GM19099 (cell line): Measurements from ENCODE around the gene ENPP3.

ENCODE experiments used
- POLR2A ChIP-seq: IDR thresholded peaks from 3 replicates; pipeline ENCODE4 v1.6.1; 2011; ENCODE audit warnings: low read depth; ENCODE audit not compliant: insufficient read length; ENCODE audit errors: extremely low read depth

Gene ENPP3

DNA sequence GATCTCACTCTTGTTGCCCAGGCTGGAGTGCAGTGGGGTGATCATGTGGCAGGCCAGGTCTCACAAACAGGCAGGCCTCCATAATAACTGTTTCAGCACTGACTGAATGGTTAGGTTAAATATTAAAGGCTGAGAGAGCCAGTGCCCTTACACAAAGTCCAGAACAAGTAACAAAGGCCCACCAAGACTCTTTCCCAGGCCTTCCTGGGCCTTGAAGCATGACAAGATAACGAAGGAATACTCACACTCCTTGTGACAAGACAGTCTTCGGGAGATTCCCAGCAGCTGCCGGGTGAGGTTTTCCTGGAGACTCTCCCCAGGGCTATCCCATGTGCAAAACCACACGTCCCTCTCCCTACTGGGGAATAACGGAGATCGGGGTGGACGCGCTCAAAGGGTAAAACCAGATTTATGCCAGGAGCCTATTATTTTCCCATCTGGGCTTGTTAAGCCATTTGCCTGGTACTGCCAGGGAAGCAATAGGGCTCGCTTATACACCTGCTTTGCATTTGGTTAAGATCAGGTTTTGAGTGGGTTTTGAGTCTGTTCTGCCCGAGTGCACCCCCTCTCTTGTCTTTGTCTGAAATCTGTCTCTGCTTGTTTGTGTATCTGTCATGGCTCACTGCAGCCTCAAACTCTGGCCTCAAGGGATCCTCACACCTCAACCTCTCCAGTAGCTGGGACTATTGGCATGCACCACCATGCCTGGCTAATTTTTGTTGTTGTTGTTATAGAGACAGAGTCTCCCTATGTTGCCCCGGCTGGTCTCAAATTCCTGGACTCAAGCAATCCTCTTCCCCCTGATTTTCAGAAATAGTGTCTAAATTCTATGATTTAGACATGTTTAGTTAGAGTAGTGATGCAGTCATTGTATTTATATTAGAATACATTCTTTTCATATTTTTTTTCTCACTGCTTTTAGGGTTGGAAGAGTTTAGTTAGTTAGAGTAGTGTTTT lies 1.4 kb upstream of the ENPP3 start:
- TF ChIP-seq POLR2A: no peak

DNA sequence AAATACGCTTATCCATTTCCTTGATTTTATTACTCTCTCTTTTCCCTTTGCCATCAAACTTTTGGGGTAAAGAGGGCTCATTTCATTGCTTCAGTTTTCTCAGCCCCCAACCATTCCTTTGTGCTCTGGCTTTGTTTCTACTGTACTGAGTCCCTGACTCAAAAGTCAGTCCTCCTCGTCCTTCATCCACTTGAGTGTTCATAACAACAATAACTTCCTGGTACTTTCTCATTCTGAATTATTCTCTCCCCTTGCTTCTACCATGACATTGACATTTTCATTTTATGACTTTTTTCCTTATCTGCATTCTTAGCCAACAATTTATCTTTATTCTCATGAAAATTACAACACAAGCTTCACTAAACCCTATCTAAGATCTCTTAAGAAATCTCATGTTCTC lies 911 bp downstream of the ENPP3 start:
- TF ChIP-seq POLR2A: no peak

DNA sequence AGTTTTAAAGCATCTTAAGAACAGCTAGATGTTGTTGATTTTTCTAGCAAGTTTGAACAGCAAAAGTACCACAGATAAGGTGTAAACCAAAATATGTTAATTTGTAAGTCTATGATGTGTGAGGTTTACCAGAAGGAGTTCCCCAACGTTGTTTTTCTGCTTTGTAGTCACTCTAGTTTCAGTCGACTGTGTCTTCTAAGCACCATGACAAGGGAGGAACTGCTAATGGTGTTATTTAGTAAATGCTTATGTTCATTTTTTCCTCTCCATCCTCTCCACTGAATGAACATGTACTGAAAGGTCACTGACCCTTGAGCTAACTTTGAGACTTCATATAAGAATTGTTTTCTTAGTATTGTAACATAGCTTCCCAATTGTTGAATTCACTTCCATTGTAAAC lies 3.0 kb downstream of the ENPP3 start:
- no peak for TF ChIP-seq POLR2A

DNA sequence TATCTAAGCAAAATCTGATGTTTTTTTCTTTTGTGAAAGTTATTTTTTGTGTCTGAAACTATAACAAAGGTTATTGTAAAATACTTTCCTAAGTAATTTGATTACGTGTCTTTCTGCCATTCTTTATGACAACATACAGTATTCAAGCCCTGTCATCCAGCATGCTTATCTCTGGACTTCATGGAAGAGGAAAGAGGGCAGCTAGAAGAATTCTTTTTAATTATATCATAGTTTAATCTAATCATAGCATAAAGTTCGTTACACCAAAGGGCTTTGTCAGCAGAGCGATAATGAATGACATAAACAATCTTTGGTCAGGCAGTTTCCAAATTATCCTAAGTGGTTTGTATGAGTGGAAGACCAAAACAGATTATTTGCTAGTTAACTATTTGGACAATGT lies 3.5 kb downstream of the ENPP3 start:
- TF ChIP-seq POLR2A: no peak

DNA sequence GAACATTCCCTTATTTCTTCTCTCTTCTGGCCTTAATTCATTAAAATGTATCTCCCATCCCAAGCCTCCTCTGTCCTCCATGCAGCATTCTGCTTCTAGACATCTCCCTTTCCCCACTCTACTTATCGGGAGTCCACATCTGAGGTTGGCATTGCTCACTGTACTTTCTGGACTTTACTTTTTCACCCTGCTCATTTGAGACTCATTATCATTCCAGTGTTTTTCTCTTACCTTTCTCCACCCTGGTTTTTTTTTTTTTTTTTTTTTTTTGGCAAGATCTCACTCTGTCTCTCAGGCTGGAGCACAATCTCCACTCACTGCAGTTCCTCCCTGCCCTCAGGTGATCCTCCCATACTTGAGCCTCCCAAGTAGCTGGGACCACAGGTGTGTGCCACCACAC lies 4.5 kb downstream of the ENPP3 start:
- no peak for TF ChIP-seq POLR2A

DNA sequence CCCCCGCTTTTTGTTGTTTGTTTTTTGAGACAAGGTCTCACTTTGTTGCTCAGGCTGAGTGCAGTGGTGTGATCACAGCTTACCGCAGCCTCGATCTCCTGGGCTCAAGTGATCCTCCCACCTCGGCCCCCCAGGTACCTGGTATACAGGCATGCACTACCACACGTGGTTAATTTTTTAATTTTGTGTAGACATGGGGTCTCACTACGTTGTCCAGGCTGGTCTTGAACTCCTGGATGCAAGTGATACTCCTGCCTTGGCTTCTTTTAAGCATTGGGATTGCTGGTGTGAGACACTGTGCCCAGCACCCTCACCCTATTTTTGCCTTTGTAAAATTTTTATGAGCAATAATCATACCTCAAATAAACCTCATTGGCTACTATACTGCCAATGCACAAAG lies 5.5 kb downstream of the ENPP3 start:
- TF ChIP-seq POLR2A: no peak

DNA sequence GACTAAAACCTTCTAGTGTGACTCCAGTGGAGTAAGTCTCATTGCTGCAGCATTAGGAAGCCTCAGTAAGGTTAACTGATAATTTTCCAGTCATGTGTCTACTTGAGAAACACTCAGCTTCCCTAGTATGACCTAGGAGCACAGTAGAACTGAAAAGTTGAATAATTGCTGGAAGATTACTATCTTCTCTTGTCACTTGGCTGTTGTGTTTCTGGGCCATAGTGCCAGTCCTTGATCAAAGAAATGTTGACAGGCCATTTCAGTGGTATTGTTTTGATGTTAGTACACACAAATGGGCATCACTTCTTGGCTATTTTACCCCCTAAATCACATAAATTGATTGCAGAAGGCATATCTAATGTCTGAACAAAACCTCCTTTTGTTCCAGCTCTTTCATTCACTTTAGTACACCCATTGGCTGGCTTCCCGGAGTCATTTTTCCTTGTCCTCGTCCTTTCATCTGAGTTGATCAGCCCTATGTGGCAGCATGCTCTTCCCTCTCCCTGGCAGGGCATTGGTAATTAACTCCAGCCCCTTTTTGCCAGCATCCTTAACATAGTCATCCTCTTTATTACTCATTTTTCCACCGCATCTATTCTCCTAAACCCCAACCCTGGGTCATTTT lies 6.0 kb downstream of the ENPP3 start:
- no peak for TF ChIP-seq POLR2A

DNA sequence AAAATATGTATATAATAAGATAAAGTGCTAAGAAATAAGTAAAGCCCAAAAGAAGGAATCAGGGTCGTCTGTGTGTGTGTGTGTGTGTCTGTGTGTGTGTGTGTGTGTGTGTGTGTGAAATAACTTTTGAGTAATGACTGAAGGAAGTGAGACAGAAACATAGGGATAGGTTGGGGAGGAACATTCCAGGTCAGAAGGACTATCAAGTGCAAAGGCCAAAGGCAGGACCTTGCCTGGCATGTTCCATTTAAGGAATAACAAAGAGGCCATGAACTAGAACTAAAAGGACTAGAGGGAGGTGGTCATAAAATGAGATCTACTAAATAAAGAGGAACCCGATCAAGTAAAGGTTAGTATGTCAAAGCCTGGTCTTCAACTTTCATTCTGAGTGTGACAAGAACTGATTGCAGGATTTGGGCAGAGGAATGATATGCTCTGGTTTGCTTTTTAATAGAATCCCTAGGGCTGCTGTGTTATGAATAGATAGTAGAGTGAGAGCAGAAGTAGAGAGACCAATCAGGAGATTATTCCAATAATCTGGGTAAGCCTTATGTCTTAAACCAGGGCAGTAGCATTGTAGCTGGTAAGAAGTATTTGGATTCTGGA lies 6.9 kb downstream of the ENPP3 start:
- no peak for TF ChIP-seq POLR2A

DNA sequence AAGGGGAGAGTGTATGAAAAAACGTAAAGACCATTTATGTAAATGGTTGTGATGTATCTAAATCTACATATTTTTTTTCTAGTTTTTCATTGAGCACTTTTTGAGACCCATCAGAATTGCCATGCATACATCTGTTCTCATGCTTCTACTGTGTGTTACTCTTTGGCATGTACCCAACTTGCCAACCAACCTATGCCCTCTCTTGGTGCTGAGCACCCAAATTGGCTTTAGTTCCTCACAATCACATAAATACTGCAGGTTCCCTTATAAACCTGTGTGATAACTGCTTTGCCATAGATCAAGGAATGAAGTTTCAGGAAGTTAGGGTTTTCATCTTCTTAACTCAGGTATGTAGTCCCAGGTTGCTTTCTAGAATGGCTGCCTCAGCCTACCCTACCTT lies 7.8 kb downstream of the ENPP3 start:
- TF ChIP-seq POLR2A: no peak

DNA sequence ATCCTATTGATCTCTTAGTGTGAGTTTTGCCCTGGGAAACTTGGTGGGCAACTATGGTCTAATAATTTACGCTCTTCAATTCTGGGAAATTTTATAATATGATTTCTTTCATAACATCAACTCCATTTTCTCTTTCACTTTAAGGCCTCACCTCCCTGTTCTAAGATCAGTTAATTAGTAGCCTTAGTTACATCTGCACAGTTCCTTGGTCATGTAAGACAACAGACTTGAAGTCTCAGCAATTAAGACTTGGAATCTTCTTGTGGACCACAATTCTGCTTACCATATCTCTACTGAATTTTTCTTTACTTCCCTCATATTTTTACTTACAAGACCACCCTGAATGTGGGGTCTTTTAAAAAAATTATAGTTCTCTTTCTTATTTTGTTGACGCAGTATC lies 8.7 kb downstream of the ENPP3 start:
- no peak for TF ChIP-seq POLR2A

DNA sequence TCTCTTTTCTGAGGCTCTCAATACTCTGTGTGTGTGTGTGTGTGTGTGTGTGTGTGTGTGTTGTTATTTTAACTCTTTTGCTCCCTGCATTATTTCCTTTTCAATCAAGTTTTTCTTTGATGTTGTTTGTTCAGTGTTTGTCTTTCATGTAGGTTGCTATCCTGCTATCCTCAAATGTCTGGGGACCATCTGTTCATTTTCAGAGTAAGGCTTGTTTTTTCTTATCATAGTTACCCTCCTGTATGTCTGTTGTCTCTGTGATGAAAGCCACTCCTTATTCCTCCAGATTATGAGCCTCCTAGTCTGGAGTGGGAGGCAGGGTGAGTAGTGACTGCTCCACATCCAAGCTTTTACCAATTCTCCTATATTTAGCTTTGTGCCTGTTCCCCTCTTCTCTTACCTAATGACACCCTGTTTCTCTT lies 9.2 kb downstream of the ENPP3 start:
- TF ChIP-seq POLR2A: no peak

DNA sequence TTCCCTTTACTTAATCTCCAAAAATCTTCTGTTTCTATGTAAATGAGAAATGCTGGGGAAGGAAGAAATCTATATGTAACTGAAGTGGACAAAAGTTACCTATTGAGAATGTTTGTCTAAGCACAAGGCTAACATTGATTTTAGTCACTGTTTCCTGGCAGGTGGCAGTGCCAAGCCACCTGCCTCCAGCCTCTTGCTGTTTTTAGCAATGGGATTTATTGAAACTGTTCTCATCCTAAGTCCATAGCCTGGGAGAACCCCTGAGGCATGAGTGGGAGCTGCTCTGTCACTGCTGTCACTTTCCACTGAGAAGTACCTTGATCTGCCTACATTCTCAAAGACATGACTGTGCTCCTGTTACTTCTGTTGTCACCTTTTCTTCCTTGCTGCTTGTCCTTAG lies 14.7 kb downstream of the ENPP3 start:
- no peak for TF ChIP-seq POLR2A

DNA sequence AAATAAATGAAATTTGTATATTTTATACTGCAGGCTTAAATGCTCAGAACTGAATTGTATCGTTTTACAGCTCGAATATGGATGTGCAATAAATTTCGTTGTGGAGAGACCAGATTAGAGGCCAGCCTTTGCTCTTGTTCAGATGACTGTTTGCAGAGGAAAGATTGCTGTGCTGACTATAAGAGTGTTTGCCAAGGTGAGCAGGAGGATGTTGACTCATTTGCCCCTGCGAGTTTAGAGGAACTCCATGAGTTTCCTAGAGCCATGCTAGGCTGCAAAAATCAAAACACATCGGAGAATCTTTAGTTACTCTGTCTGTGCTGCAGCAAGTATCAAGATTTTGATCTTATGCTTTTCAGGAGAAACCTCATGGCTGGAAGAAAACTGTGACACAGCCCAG lies 15.4 kb downstream of the ENPP3 start:
- TF ChIP-seq POLR2A: no peak

DNA sequence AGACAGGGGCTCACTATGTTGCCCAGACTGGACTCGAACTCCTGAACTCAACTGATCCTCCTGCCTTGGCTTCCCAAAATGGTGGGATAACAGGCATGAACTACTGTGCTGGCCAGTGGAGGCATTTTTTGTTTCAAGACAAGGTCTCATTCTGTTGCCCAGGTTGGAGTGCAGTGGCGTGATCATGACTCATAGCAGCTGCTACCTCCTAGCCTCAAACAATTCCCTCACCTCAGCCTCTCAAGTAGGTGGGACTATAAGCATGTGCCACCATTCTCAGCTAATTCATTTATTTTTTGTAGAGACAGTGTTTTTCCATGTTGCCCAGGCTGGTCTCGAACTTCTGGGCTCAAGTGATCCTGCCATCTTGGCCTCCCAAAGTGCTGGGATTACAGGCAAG lies 17.2 kb downstream of the ENPP3 start:
- no peak for TF ChIP-seq POLR2A

DNA sequence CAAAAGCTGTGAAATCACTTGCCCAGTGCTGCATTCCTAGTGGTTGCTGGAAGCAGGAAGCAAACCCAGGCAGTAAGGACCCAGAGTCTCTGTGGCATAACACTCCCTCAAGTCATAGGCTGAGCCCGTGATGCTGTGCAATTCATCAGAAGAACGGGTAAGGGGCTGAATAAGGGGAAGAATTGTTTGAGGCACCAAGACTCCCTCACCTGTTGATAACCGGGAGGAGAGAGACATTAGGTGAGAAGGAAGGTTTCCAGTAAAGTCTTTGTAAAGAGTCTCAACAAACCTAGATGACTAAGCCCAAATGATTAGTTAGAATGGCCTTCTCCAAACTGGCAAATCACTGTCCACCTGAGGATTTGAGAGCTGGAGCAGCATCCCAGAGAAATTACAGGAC lies 18.3 kb downstream of the ENPP3 start:
- no peak for TF ChIP-seq POLR2A

DNA sequence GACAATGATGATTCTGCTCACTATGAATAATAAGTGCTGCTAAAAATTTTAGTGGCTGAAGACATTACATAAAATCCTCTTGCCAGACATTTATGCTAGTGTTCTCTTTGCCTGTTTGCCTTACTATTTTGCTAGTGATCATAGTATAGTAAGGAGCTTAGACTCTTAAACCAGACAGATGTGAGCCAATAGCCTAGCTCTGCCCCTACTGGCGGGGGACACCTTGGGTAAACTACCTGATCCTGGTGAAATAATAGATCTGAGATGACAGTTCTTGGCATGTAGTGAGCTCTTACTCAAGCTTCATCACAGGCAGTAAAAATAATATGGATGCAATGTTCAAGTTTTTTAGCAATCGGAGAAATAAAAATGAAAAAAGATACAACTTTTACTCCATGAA lies 18.8 kb downstream of the ENPP3 start:
- TF ChIP-seq POLR2A: no peak

DNA sequence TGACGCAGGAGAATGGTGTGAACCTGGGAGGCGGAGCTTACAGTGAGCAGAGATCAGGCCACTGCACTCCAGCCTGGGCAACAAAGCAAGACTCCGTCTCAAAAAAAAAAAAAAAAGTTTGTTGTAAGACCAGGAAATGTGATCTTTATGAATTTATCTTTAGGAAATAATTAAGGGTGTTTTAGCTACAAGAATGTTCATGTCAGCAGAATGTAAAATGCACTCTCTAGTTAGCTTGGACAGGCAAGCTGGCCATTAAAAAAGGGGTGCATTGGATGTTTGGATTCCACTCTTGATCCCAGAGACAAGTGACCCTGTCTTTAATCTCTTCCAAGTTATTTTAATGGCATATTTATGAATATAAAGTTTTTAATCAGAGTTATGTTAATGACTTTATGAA lies 19.6 kb downstream of the ENPP3 start:
- no peak for TF ChIP-seq POLR2A

DNA sequence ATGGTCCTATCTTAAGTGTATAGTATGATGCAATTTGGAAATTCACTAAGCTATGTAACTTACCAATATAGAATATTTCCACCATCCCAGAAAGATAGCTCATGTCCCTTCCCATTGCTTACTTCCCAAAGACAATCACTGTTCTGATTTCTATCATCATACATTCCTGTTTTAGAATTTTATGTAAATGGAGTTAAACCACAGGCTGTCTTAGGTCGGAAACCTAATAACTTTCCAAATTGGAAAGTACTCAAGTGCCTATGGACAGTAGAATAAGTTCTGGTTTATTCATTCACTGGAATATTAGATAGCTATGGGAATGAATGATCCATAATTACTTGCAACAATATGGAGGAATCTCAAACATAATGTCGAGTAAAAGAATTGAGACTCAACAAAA lies 20.1 kb downstream of the ENPP3 start:
- no peak for TF ChIP-seq POLR2A
